HEK293T (cell line): ENCODE data around the gene SLF2.
A peak's percentile ranks its signal among the peaks of the same experiment; 100 is the strongest.

ENCODE experiments used
- CTCF ChIA-PET: fragments of 350-600 bp; formaldehyde crosslinking; extraction: SDS; loops from one replicate; lab custom pipeline; 2021; ENCODE audit warnings: antibody characterized with exemption, inconsistent platforms; lab: Yijun Ruan, JAX
- POLR2A ChIA-PET: fragments of 350-600 bp; formaldehyde crosslinking; extraction: SDS; loops from one replicate; lab custom pipeline; 2020; ENCODE audit warnings: antibody characterized with exemption, inconsistent platforms; lab: Yijun Ruan, JAX
- DNase-seq: peaks from one replicate; pipeline ENCODE4 v3.0.0; 2012; ENCODE audit warnings: mixed read lengths; ENCODE audit errors: extremely low spot score
- ARNT ChIP-seq: fragments of 450-650 bp; IDR thresholded peaks from 2 replicates; pipeline ENCODE4 v1.6.1; 2017; ENCODE audit warnings: mild to moderate bottlenecking
- BHLHE40 ChIP-seq: fragments of 450-650 bp; IDR thresholded peaks from 2 replicates; pipeline ENCODE4 v1.6.1; 2016; ENCODE audit warnings: mild to moderate bottlenecking, moderate library complexity, borderline replicate concordance
- CTBP1 ChIP-seq: fragments of 450-650 bp; IDR thresholded peaks from 2 replicates; pipeline ENCODE4 v1.6.1; 2016; ENCODE audit warnings: borderline replicate concordance
- ELF4 ChIP-seq: fragments of 450-650 bp; IDR thresholded peaks from 2 replicates; pipeline ENCODE4 v1.6.1; 2017; ENCODE audit warnings: antibody characterized with exemption
- FOXA1 ChIP-seq: fragments of 450-650 bp; IDR thresholded peaks from 2 replicates; pipeline ENCODE4 v1.6.1; 2016; ENCODE audit warnings: mild to moderate bottlenecking
- FOXK2 ChIP-seq: fragments of 450-650 bp; IDR thresholded peaks from 2 replicates; pipeline ENCODE4 v1.6.1; 2016; ENCODE audit warnings: mild to moderate bottlenecking
- FOXM1 ChIP-seq: fragments of 450-650 bp; IDR thresholded peaks from 2 replicates; pipeline ENCODE4 v1.6.1; 2017; ENCODE audit warnings: mild to moderate bottlenecking, borderline replicate concordance
- HDGF ChIP-seq: fragments of 450-650 bp; IDR thresholded peaks from 2 replicates; pipeline ENCODE4 v1.6.1; 2017; ENCODE audit warnings: antibody characterized with exemption, borderline replicate concordance
- L3MBTL2 ChIP-seq: fragments of 450-650 bp; conservative IDR thresholded peaks from 2 replicates; pipeline ENCODE4 v1.6.1; 2016; ENCODE audit warnings: mild to moderate bottlenecking
- LEF1 ChIP-seq: fragments of 450-650 bp; IDR thresholded peaks from 2 replicates; pipeline ENCODE4 v1.6.1; 2017; ENCODE audit warnings: mild to moderate bottlenecking, borderline replicate concordance
- NFRKB ChIP-seq: fragments of 450-650 bp; IDR thresholded peaks from 2 replicates; pipeline ENCODE4 v1.6.1; 2016; ENCODE audit warnings: mild to moderate bottlenecking, moderate library complexity
- PKNOX1 ChIP-seq: fragments of 450-650 bp; IDR thresholded peaks from 2 replicates; pipeline ENCODE4 v1.6.1; 2016
- SP1 ChIP-seq: fragments of 450-650 bp; IDR thresholded peaks from 2 replicates; pipeline ENCODE4 v1.6.1; 2017
- SUZ12 ChIP-seq: fragments of 450-650 bp; IDR thresholded peaks from 2 replicates; pipeline ENCODE4 v1.6.1; 2016; ENCODE audit warnings: mild to moderate bottlenecking
- TARDBP ChIP-seq: fragments of 450-650 bp; IDR thresholded peaks from 2 replicates; pipeline ENCODE4 v1.6.1; 2016
- ZNF384 ChIP-seq: fragments of 450-650 bp; IDR thresholded peaks from 2 replicates; pipeline ENCODE4 v1.6.1; 2016

SLF2 gene

GRCh38 chr10:100890141-100890672 is 22.6 kb upstream of the SLF2 start:
- CTCF ChIA-PET: no interaction called here
- TF ChIP-seq PKNOX1: no peak
- TF ChIP-seq BHLHE40: no peak
- TF ChIP-seq FOXK2: no peak
- no peak for TF ChIP-seq FOXA1
- TF ChIP-seq TARDBP: no peak
- TF ChIP-seq ARNT: no peak
- POLR2A ChIA-PET: no interaction called here
- no peak for DNase-seq

- ChIA-PET CTCF (no interaction called here), POLR2A (no interaction called here)
- TF ChIP-seq BHLHE40 (no peak), L3MBTL2 (no peak), SP1 (no peak), HDGF (no peak), CTBP1 (no peak), SUZ12 (no peak), TARDBP (no peak), ELF4 (no peak), ARNT (no peak), FOXK2 (no peak), ZNF384 (no peak)
- no peak for DNase-seq
These were observed 22.0 kb upstream of the SLF2 start for GRCh38 chr10:100890673-100891317.

- CTCF ChIA-PET: interaction anchor here (1.3 kb wide), 1 partner anchor 23 kb away, joined by 3 read pairs; no protein-coding TSS in a partner anchor
- no peak for DNase-seq
- POLR2A ChIA-PET: no interaction called here
- TF ChIP-seq SUZ12: no peak
These were observed 18.7 kb upstream of the SLF2 start for GRCh38 chr10:100894033-100894432.

GRCh38 chr10:100894589-100895294 is 18.0 kb upstream of the SLF2 start:
- no peak for TF ChIP-seq SP1
- no peak for TF ChIP-seq HDGF
- no peak for TF ChIP-seq L3MBTL2
- no peak for TF ChIP-seq LEF1
- TF ChIP-seq CTBP1: no peak
- TF ChIP-seq ZNF384: no peak
- TF ChIP-seq PKNOX1: no peak
- TF ChIP-seq BHLHE40: no peak
- no peak for TF ChIP-seq SUZ12
- no peak for DNase-seq
- POLR2A ChIA-PET: interaction anchor here (1.1 kb wide), 1 partner anchor 18 kb away, joined by 4 read pairs; the partner anchor contains the start of gene SLF2
- CTCF ChIA-PET: no interaction called here

GRCh38 chr10:100895346-100895745 is 17.4 kb upstream of the SLF2 start:
- peak; percentile 8 for DNase-seq
- TF ChIP-seq PKNOX1: peak; percentile 60
- no peak for TF ChIP-seq CTBP1
- POLR2A ChIA-PET: interaction anchor here (1.1 kb wide), 1 partner anchor 17 kb away, joined by 4 read pairs; the partner anchor contains the start of gene SLF2
- CTCF ChIA-PET: no interaction called here

- POLR2A ChIA-PET: interaction anchor here (1.1 to 1.7 kb wide), 2 partner anchors 16 to 17 kb away, joined by 4 to 12 read pairs; partner anchors contain the start of gene SLF2
- DNase-seq: no peak
- no peak for TF ChIP-seq FOXK2
- TF ChIP-seq LEF1: no peak
- no peak for TF ChIP-seq SUZ12
- TF ChIP-seq PKNOX1: no peak
- no peak for TF ChIP-seq TARDBP
- no peak for TF ChIP-seq FOXM1
- no peak for TF ChIP-seq ZNF384
- TF ChIP-seq NFRKB: no peak
- TF ChIP-seq ELF4: no peak
- TF ChIP-seq SP1: no peak
- CTCF ChIA-PET: no interaction called here
These were observed 16.9 kb upstream of the SLF2 start for GRCh38 chr10:100895896-100896295.
